Esophagus (tissue), 2 donors: ENCODE data around the gene KCNMA1. TPM values are rescaled to one million over a fixed set of nuclear protein-coding genes. Genes with fewer than 3 reads are reported as not detected.
A peak's percentile ranks its signal among the peaks of the same experiment; 100 is the strongest.

Experiments
- H3K27ac ChIP-seq, 2 donors: one replicate each; pipeline ENCODE4 v1.5.1; 2013; ENCODE audit warnings: low read depth in 2 of 2, mild to moderate bottlenecking in 2 of 2, inconsistent platforms in 1 of 2, low read length in 1 of 2, moderate library complexity in 1 of 2
- H3K27me3 ChIP-seq, 2 donors: one replicate each; pipeline ENCODE4 v1.6.1; 2013; ENCODE audit warnings: low read length in 2 of 2, control low read depth in 1 of 2, mild to moderate bottlenecking in 1 of 2; ENCODE audit not compliant: insufficient read depth in 2 of 2, control insufficient read depth in 1 of 2
- H3K36me3 ChIP-seq, 2 donors: one replicate each; pipeline ENCODE4 v1.6.1; 2013; ENCODE audit warnings: low read length in 1 of 2; ENCODE audit not compliant: control insufficient read depth in 2 of 2, insufficient read depth in 2 of 2
- H3K4me1 ChIP-seq, 2 donors: one replicate each; pipeline ENCODE4 v1.6.1; 2013; ENCODE audit warnings: low read length in 1 of 2; ENCODE audit not compliant: control insufficient read depth in 2 of 2, insufficient read depth in 2 of 2
- H3K4me3 ChIP-seq, 2 donors: one replicate each; pipeline ENCODE4 v1.5.1; 2013; ENCODE audit warnings: low read length in 2 of 2, mild to moderate bottlenecking in 2 of 2, low read depth in 1 of 2, moderate library complexity in 1 of 2
- H3K9me3 ChIP-seq, 2 donors: one replicate each; pipeline ENCODE4 v1.6.1; 2013; ENCODE audit warnings: mild to moderate bottlenecking in 2 of 2, low read depth in 1 of 2, low read length in 1 of 2, moderate library complexity in 1 of 2; ENCODE audit not compliant: control insufficient read depth in 2 of 2, insufficient read depth in 1 of 2
- WGBS, 2 donors: extraction: QIAGEN DNeasy Blood & Tissue Kit; methylation state at CpG; one replicate each; pipeline ENCODE4 v1.1.7; 2013; 5-methylcytosine and 5-hydroxymethylcytosine counted together
- polyA plus RNA-seq, 2 donors: library from polyadenylated mRNA; stranded (reverse); fragments of 200-250 nt; gene quantifications; one replicate each; pipeline ENCODE4 v1.2.3, GENCODE V29; 2013
- donor health status: healthy with polysubstance abuse.
- donor health status: Bipolar disorder and iron deficiency.

The KCNMA1 gene
- polyA plus RNA-seq, 2 donors = 8.4 to 11.2 TPM

GRCh38 chr10:77244746-77245145 is 392.9 kb downstream of the KCNMA1 start:
- Histone ChIP-seq H3K4me3 (no peak overlapping the region), H3K4me1 (no peaks in the 10 kb centered on the region), H3K27ac (peak overlapping the region in 1 of 2 donors; percentile 22), H3K27me3 (no peaks in the 10 kb centered on the region), H3K36me3 (no peaks in the 10 kb centered on the region), H3K9me3 (no peaks in the 10 kb centered on the region)
- WGBS, 2 donors = 71 to 76% methylated on average over 2 of the region's 2 CpGs

- Histone ChIP-seq H3K4me1 (no peaks in the 10 kb centered on the region), H3K9me3 (no peaks in the 10 kb centered on the region), H3K27ac (peak overlapping the region in 1 of 2 donors; percentile 29), H3K27me3 (no peaks in the 10 kb centered on the region), H3K36me3 (no peaks in the 10 kb centered on the region), H3K4me3 (no peak overlapping the region)
- 85 to 90% methylated on average over 2 of the region's 2 CpGs for WGBS, 2 donors
These were observed 393.3 kb downstream of the KCNMA1 start for GRCh38 chr10:77244286-77244685.

GRCh38 chr10:77241350-77241725 is 396.3 kb downstream of the KCNMA1 start:
- 50 to 68% methylated on average over 3 of the region's 3 CpGs for WGBS, 2 donors
- Histone ChIP-seq H3K4me3 (no peak overlapping the region), H3K4me1 (no peaks in the 10 kb centered on the region), H3K27ac (no peak overlapping the region), H3K9me3 (no peaks in the 10 kb centered on the region), H3K27me3 (no peaks in the 10 kb centered on the region), H3K36me3 (no peaks in the 10 kb centered on the region)

- no peaks in the 10 kb centered on the region for H3K36me3 ChIP-seq
- H3K4me1 ChIP-seq = no peaks in the 10 kb centered on the region
- no peaks in the 10 kb centered on the region for H3K27me3 ChIP-seq
- H3K9me3 ChIP-seq = no peaks in the 10 kb centered on the region
- WGBS, 2 donors = 82 to 83% methylated on average over 4 of the region's 4 CpGs
- no peak overlapping the region for H3K4me3 ChIP-seq
- peak overlapping the region in 1 of 2 donors; percentile 24 for H3K27ac ChIP-seq
These were observed 396.8 kb downstream of the KCNMA1 start for GRCh38 chr10:77240706-77241349.

- H3K4me1 ChIP-seq = no peaks in the 10 kb centered on the region
- H3K36me3 ChIP-seq = no peaks in the 10 kb centered on the region
- no peaks in the 10 kb centered on the region for H3K27me3 ChIP-seq
- no peaks in the 10 kb centered on the region for H3K9me3 ChIP-seq
- no peak overlapping the region for H3K4me3 ChIP-seq
- peak overlapping the region in 1 of 2 donors; percentile 24 for H3K27ac ChIP-seq
- WGBS, 2 donors = 55 to 56% methylated on average over 5 of the region's 5 CpGs
These were observed 397.5 kb downstream of the KCNMA1 start for GRCh38 chr10:77240041-77240652.

GRCh38 chr10:77237120-77237519 is 400.5 kb downstream of the KCNMA1 start:
- Histone ChIP-seq H3K27ac (no peak overlapping the region), H3K4me3 (no peak overlapping the region), H3K27me3 (no peaks in the 10 kb centered on the region), H3K9me3 (no peaks in the 10 kb centered on the region), H3K36me3 (no peaks in the 10 kb centered on the region), H3K4me1 (no peaks in the 10 kb centered on the region)

GRCh38 chr10:77236700-77237099 is 400.9 kb downstream of the KCNMA1 start:
- Histone ChIP-seq H3K4me3 (no peak overlapping the region), H3K4me1 (no peaks in the 10 kb centered on the region), H3K36me3 (no peaks in the 10 kb centered on the region), H3K9me3 (no peaks in the 10 kb centered on the region), H3K27ac (no peak overlapping the region), H3K27me3 (no peaks in the 10 kb centered on the region)
- 69 to 71% methylated on average over 2 of the region's 2 CpGs for WGBS, 2 donors

GRCh38 chr10:77236029-77236428 is 401.6 kb downstream of the KCNMA1 start:
- no peaks in the 10 kb centered on the region for H3K27me3 ChIP-seq
- WGBS, 2 donors = 75 to 85% methylated on average over 9 of the region's 9 CpGs
- H3K9me3 ChIP-seq = no peaks in the 10 kb centered on the region
- no peaks in the 10 kb centered on the region for H3K36me3 ChIP-seq
- H3K4me3 ChIP-seq = no peak overlapping the region
- H3K4me1 ChIP-seq = no peaks in the 10 kb centered on the region
- no peak overlapping the region for H3K27ac ChIP-seq

GRCh38 chr10:77234599-77234998 is 403.0 kb downstream of the KCNMA1 start:
- Histone ChIP-seq H3K9me3 (no peaks in the 10 kb centered on the region), H3K27ac (no peak overlapping the region), H3K36me3 (no peaks in the 10 kb centered on the region), H3K4me1 (no peaks in the 10 kb centered on the region), H3K27me3 (no peaks in the 10 kb centered on the region), H3K4me3 (no peak overlapping the region)
- 71 to 81% methylated on average over 1 of the region's 1 CpG for WGBS, 2 donors

GRCh38 chr10:77233466-77233865 is 404.1 kb downstream of the KCNMA1 start:
- WGBS, 2 donors = 96 to 97% methylated on average over 7 of the region's 7 CpGs

More at GRCh38 chr10:77233466-77233865, 404.1 kb downstream of the KCNMA1 start:
- no peaks in the 10 kb centered on the region for H3K9me3 ChIP-seq
- H3K27me3 ChIP-seq = no peaks in the 10 kb centered on the region
- no peaks in the 10 kb centered on the region for H3K4me1 ChIP-seq
- H3K27ac ChIP-seq = no peak overlapping the region
- H3K4me3 ChIP-seq = no peak overlapping the region
- H3K36me3 ChIP-seq = no peaks in the 10 kb centered on the region
